ENCODE measurements around the gene GAN. TPM values are rescaled to one million over a fixed set of nuclear protein-coding genes. Genes with fewer than 3 reads are reported as not detected.

Gene GAN
- 10 to 100 TPM in 2 of 4 donors, 1 to 10 TPM in 2; 8.7 to 11.0 (median 9.7) TPM for total RNA-seq
- polyA plus RNA-seq: 1.2 TPM
- long read RNA-seq, donor 1, full-length matches to known transcripts: 3 of 9 reads
- long read RNA-seq, donor 1, partial matches to known transcripts: 1 of 9 reads
- long read RNA-seq, donor 1, other reads (novel, unspliced or antisense): 5 of 9 reads
- long read RNA-seq, donor 2, full-length matches to known transcripts: 2 of 3 reads
- long read RNA-seq, donor 2, partial matches to known transcripts: 0 of 3 reads
- long read RNA-seq, donor 2, other reads (novel, unspliced or antisense): 1 of 3 reads
- long read RNA-seq, donor 3, full-length matches to known transcripts: 2 of 9 reads
- long read RNA-seq, donor 3, partial matches to known transcripts: 0 of 9 reads
- long read RNA-seq, donor 3, other reads (novel, unspliced or antisense): 7 of 9 reads
- long read RNA-seq, donor 4, full-length matches to known transcripts: 1 of 1 reads
- long read RNA-seq, donor 4, partial matches to known transcripts: 0 of 1 reads
- long read RNA-seq, donor 4, other reads (novel, unspliced or antisense): 0 of 1 reads

GRCh38 chr16:81314603-81315270 lies at the start of gene GAN:
GAN (plus strand) TSS chr16:81314962; CDS start chr16:81315114, 152 bp downstream.
- Histone ChIP-seq H3K9me3 (ENCODE audit: control insufficient read depth, low read length) (no peaks in the 10 kb centered on the region), H3K4me1 (ENCODE audit: control insufficient read depth, insufficient read depth, low read length) (peaks cover 9% of the 10 kb centered on the region)
- intact Hi-C loops (cut with DNase I): no loop called here

GRCh38 chr16:81265052-81265451 lies 49.7 kb upstream of the GAN start:
- ATAC-seq: no peak

More at GRCh38 chr16:81314603-81315270, at the start of gene GAN:
- Histone ChIP-seq H3K4me3 (ENCODE audit: low read length) (peak within 1 kb of the TSS; percentile 69), H3K27ac (ENCODE audit: low read length) (peak within 1 kb of the TSS; percentile 55), H3K27me3 (ENCODE audit: control insufficient read depth, insufficient read depth) (no peaks in the 10 kb centered on the region)
- ATAC-seq (peak; percentile 98 to 99), DNase-seq (peak; percentile 95 to 98 (median 97))
- under 1% methylated on average over 75 of the region's 75 CpGs for WGBS

GRCh38 chr16:81265658-81266451 lies 48.9 kb upstream of the GAN start:
- Histone ChIP-seq H3K27me3 (ENCODE audit: control insufficient read depth, insufficient read depth) (no peaks in the 10 kb centered on the region), H3K4me1 (ENCODE audit: control insufficient read depth, insufficient read depth, low read length) (peaks cover 6% of the 10 kb centered on the region), H3K9me3 (ENCODE audit: control insufficient read depth, low read length) (no peaks in the 10 kb centered on the region), H3K4me3 (ENCODE audit: low read length) (no peak overlapping the region), H3K27ac (ENCODE audit: low read length) (no peak overlapping the region)
- WGBS: 55% methylated on average over 5 of the region's 5 CpGs
- DNase-seq: peak; percentile 88 to 95 (median 93)
- peak; percentile 94 to 95 for ATAC-seq
- intact Hi-C loops (cut with DNase I): no loop called here

More at GRCh38 chr16:81265052-81265451, 49.7 kb upstream of the GAN start:
- Histone ChIP-seq H3K9me3 (ENCODE audit: control insufficient read depth, low read length) (no peaks in the 10 kb centered on the region), H3K4me1 (ENCODE audit: control insufficient read depth, insufficient read depth, low read length) (peaks cover 6% of the 10 kb centered on the region), H3K4me3 (ENCODE audit: low read length) (no peak overlapping the region), H3K27ac (ENCODE audit: low read length) (no peak overlapping the region), H3K27me3 (ENCODE audit: control insufficient read depth, insufficient read depth) (no peaks in the 10 kb centered on the region)
- intact Hi-C loops (cut with DNase I): no loop called here
- DNase-seq: no peak
- 98% methylated on average over 2 of the region's 2 CpGs for WGBS

GRCh38 chr16:81266680-81267095 lies 48.1 kb upstream of the GAN start:
- intact Hi-C loops (cut with DNase I): no loop called here
- no peaks in the 10 kb centered on the region for H3K27me3 ChIP-seq (ENCODE audit: control insufficient read depth, insufficient read depth)
- H3K4me3 ChIP-seq (ENCODE audit: low read length): no peak overlapping the region
- DNase-seq: no peak
- H3K27ac ChIP-seq (ENCODE audit: low read length): no peak overlapping the region
- 69% methylated on average over 7 of the region's 7 CpGs for WGBS
- peak; percentile 11 to 15 for ATAC-seq
- peaks cover 6% of the 10 kb centered on the region for H3K4me1 ChIP-seq (ENCODE audit: control insufficient read depth, insufficient read depth, low read length)
- H3K9me3 ChIP-seq (ENCODE audit: control insufficient read depth, low read length): no peaks in the 10 kb centered on the region

- ATAC-seq: no peak
- Histone ChIP-seq H3K4me1 (ENCODE audit: control insufficient read depth, insufficient read depth, low read length) (peaks cover 6% of the 10 kb centered on the region), H3K27me3 (ENCODE audit: control insufficient read depth, insufficient read depth) (no peaks in the 10 kb centered on the region), H3K9me3 (ENCODE audit: control insufficient read depth, low read length) (no peaks in the 10 kb centered on the region), H3K4me3 (ENCODE audit: low read length) (no peak overlapping the region), H3K27ac (ENCODE audit: low read length) (no peak overlapping the region)
- 96% methylated on average over 5 of the region's 5 CpGs for WGBS
- intact Hi-C loops (cut with DNase I): no loop called here
- no peak for DNase-seq
Observed at GRCh38 chr16:81268509-81268908, 46.3 kb upstream of the GAN start.

GRCh38 chr16:81273223-81273950 lies 41.4 kb upstream of the GAN start:
- H3K9me3 ChIP-seq (ENCODE audit: control insufficient read depth, low read length): no peaks in the 10 kb centered on the region
- no peak for ATAC-seq
- no peak overlapping the region for H3K27ac ChIP-seq (ENCODE audit: low read length)
- H3K4me1 ChIP-seq (ENCODE audit: control insufficient read depth, insufficient read depth, low read length): no peaks in the 10 kb centered on the region
- H3K27me3 ChIP-seq (ENCODE audit: control insufficient read depth, insufficient read depth): no peaks in the 10 kb centered on the region
- DNase-seq: no peak
- intact Hi-C loops (cut with DNase I): no loop called here
- no peak overlapping the region for H3K4me3 ChIP-seq (ENCODE audit: low read length)
- WGBS: 74% methylated on average over 10 of the region's 10 CpGs

- intact Hi-C loops (cut with DNase I): no loop called here
- Histone ChIP-seq H3K4me3 (ENCODE audit: low read length) (no peak overlapping the region), H3K4me1 (ENCODE audit: control insufficient read depth, insufficient read depth, low read length) (no peaks in the 10 kb centered on the region), H3K27ac (ENCODE audit: low read length) (no peak overlapping the region), H3K27me3 (ENCODE audit: control insufficient read depth, insufficient read depth) (no peaks in the 10 kb centered on the region), H3K9me3 (ENCODE audit: control insufficient read depth, low read length) (no peaks in the 10 kb centered on the region)
- WGBS: 70% methylated on average over 9 of the region's 9 CpGs
- DNase-seq: no peak
- ATAC-seq: no peak
Observed at GRCh38 chr16:81275064-81275532, 39.7 kb upstream of the GAN start.

- intact Hi-C loops (cut with DNase I): no loop called here
- Histone ChIP-seq H3K9me3 (ENCODE audit: control insufficient read depth, low read length) (no peaks in the 10 kb centered on the region), H3K27ac (ENCODE audit: low read length) (no peak overlapping the region), H3K27me3 (ENCODE audit: control insufficient read depth, insufficient read depth) (no peaks in the 10 kb centered on the region), H3K4me1 (ENCODE audit: control insufficient read depth, insufficient read depth, low read length) (no peaks in the 10 kb centered on the region), H3K4me3 (ENCODE audit: low read length) (no peak overlapping the region)
- no peak for DNase-seq
- ATAC-seq: peak in 1 of 2 donors; percentile 55
- 89% methylated on average over 9 of the region's 9 CpGs for WGBS
Observed at GRCh38 chr16:81275795-81276194, 39.0 kb upstream of the GAN start.

- Histone ChIP-seq H3K9me3 (ENCODE audit: control insufficient read depth, low read length) (no peaks in the 10 kb centered on the region), H3K27ac (ENCODE audit: low read length) (no peak overlapping the region)
Observed at GRCh38 chr16:81276323-81276722, 38.4 kb upstream of the GAN start.

GRCh38 chr16:81277541-81278080 lies 37.2 kb upstream of the GAN start:
- intact Hi-C loops (cut with DNase I): no loop called here
- Histone ChIP-seq H3K27me3 (ENCODE audit: control insufficient read depth, insufficient read depth) (no peaks in the 10 kb centered on the region), H3K4me3 (ENCODE audit: low read length) (no peak overlapping the region), H3K27ac (ENCODE audit: low read length) (no peak overlapping the region), H3K4me1 (ENCODE audit: control insufficient read depth, insufficient read depth, low read length) (no peaks in the 10 kb centered on the region), H3K9me3 (ENCODE audit: control insufficient read depth, low read length) (no peaks in the 10 kb centered on the region)
- WGBS: 82% methylated on average over 6 of the region's 6 CpGs
- no peak for DNase-seq
- ATAC-seq: no peak

More at GRCh38 chr16:81276323-81276722, 38.4 kb upstream of the GAN start:
- 93% methylated on average over 3 of the region's 3 CpGs for WGBS
- ATAC-seq (no peak), DNase-seq (no peak)
- intact Hi-C loops (cut with DNase I): no loop called here
- Histone ChIP-seq H3K4me3 (ENCODE audit: low read length) (no peak overlapping the region), H3K27me3 (ENCODE audit: control insufficient read depth, insufficient read depth) (no peaks in the 10 kb centered on the region), H3K4me1 (ENCODE audit: control insufficient read depth, insufficient read depth, low read length) (no peaks in the 10 kb centered on the region)

All from right cardiac atrium (tissue), 5 donors.